ENCODE measurements around the gene ISM2. TPM values are rescaled to one million over a fixed set of nuclear protein-coding genes. Genes with fewer than 3 reads are reported as not detected.

The ISM2 gene
- total and polyA plus RNA-seq, 2 of the 8 experiments (the other 6 are each of a cell fraction or from before 2014, with no cell fraction given) = 0.52 to 0.79 TPM

GRCh38 chr14:77455966-77456640 is 42.5 kb downstream of the ISM2 start (continued):
- TF ChIP-seq FOSL1 (IDR thresholded peaks at IDR 0.05; ENCODE audit: insufficient read depth, low read depth, low read length) = no peak
- no peak for TF ChIP-seq CHD2 (IDR thresholded peaks at IDR 0.05; ENCODE audit: low read length)

All from H1 (cell line).